DOHH2 (cell line): ENCODE data around the gene THRB.

Source experiments
- H3F3A ChIP-seq: fragments of 200-600 bp; sonication (generic), shearing (Covaris generic); 2 replicates; pipeline ENCODE4 v1.6.0; 2016; ENCODE audit warnings: antibody characterized with exemption, mild to moderate bottlenecking; ENCODE audit not compliant: control insufficient read depth, insufficient read depth
- H3K27ac ChIP-seq: fragments of 200-600 bp; sonication (generic); 2 replicates; pipeline ENCODE4 v1.5.1; 2014; ENCODE audit warnings: low read depth, mild to moderate bottlenecking, low read length, moderate library complexity
- H3K27me3 ChIP-seq: fragments of 200-600 bp; sonication (generic); 2 replicates; pipeline ENCODE4 v1.6.1; 2014; ENCODE audit warnings: mild to moderate bottlenecking, low read length, mixed read lengths; ENCODE audit not compliant: control insufficient read depth
- H3K36me3 ChIP-seq: fragments of 200-600 bp; sonication (generic); 2 replicates; pipeline ENCODE4 v1.6.1; 2014; ENCODE audit warnings: mild to moderate bottlenecking, low read length, moderate library complexity, mixed read lengths; ENCODE audit not compliant: control insufficient read depth
- H3K4me1 ChIP-seq: fragments of 200-600 bp; sonication (generic); 2 replicates; pipeline ENCODE4 v1.6.1; 2014; ENCODE audit warnings: mild to moderate bottlenecking, low read length, mixed read lengths; ENCODE audit not compliant: control insufficient read depth
- H3K4me2 ChIP-seq: fragments of 200-600 bp; sonication (generic); 2 replicates; pipeline ENCODE4 v1.6.0; 2014; ENCODE audit warnings: mild to moderate bottlenecking, low read length, moderate library complexity
- H3K4me3 ChIP-seq: fragments of 200-600 bp; sonication (generic); 2 replicates; pipeline ENCODE4 v1.5.1; 2014; ENCODE audit warnings: mild to moderate bottlenecking, low read length, mixed read lengths
- H3K79me2 ChIP-seq: fragments of 200-600 bp; sonication (generic); 2 replicates; pipeline ENCODE4 v1.6.1; 2014; ENCODE audit warnings: mild to moderate bottlenecking, low read length, mixed read lengths; ENCODE audit not compliant: control insufficient read depth
- H3K9me2 ChIP-seq: fragments of 200-600 bp; sonication (generic); replicated peaks from 2 replicates; pipeline ENCODE4 v1.6.1; 2014; ENCODE audit warnings: mild to moderate bottlenecking, low read length, mixed read lengths; ENCODE audit not compliant: control insufficient read depth
- H3K9me3 ChIP-seq: fragments of 200-600 bp; sonication (generic); 2 replicates; pipeline ENCODE4 v1.6.1; 2014; ENCODE audit warnings: antibody characterized with exemption, low read length, mixed read lengths; ENCODE audit not compliant: control insufficient read depth, insufficient read depth
- H4K20me1 ChIP-seq: fragments of 200-600 bp; sonication (generic); 2 replicates; pipeline ENCODE4 v1.6.0; 2014; ENCODE audit warnings: low read depth, mild to moderate bottlenecking, antibody characterized with exemption, low read length, moderate library complexity; ENCODE audit not compliant: control insufficient read depth, insufficient read depth
- CTCF ChIP-seq: fragments of 200-600 bp; sonication (generic); IDR thresholded peaks from one replicate; pipeline ENCODE4 v1.5.1; 2014; ENCODE audit warnings: antibody characterized with exemption, mild to moderate bottlenecking, low read depth, low read length; ENCODE audit not compliant: poor library complexity, severe bottlenecking
- EZH2phosphoT487 ChIP-seq: fragments of 200-600 bp; sonication (generic); IDR thresholded peaks from 2 replicates; pipeline ENCODE4 v1.6.1; 2017; ENCODE audit warnings: borderline replicate concordance, mild to moderate bottlenecking, antibody characterized with exemption, low read length, moderate library complexity, mixed read lengths

The THRB gene

GRCh38 chr3:24261521-24261920 lies 233.1 kb downstream of the THRB start:
- Histone ChIP-seq H3K36me3 (no peaks in the 10 kb centered on the region), H3K9me2 (no peaks in the 10 kb centered on the region), H4K20me1 (no peaks in the 10 kb centered on the region), H3K27me3 (no peaks in the 10 kb centered on the region), H3F3A (no peaks in the 10 kb centered on the region), H3K4me3 (no peak overlapping the region), H3K4me2 (no peak overlapping the region), H3K27ac (no peak overlapping the region), H3K79me2 (no peaks in the 10 kb centered on the region), H3K4me1 (no peaks in the 10 kb centered on the region), H3K9me3 (no peaks in the 10 kb centered on the region)
- no peak for TF ChIP-seq EZH2phosphoT487

GRCh38 chr3:24259901-24260512 lies 234.6 kb downstream of the THRB start:
- H3F3A ChIP-seq: no peaks in the 10 kb centered on the region
- no peaks in the 10 kb centered on the region for H3K9me3 ChIP-seq
- no peaks in the 10 kb centered on the region for H3K79me2 ChIP-seq
- H3K36me3 ChIP-seq: no peaks in the 10 kb centered on the region
- no peaks in the 10 kb centered on the region for H3K4me1 ChIP-seq
- H3K9me2 ChIP-seq: no peaks in the 10 kb centered on the region
- H3K27me3 ChIP-seq: no peaks in the 10 kb centered on the region
- TF ChIP-seq EZH2phosphoT487 (no peak), CTCF (no peak)
- no peak overlapping the region for H3K27ac ChIP-seq
- H3K4me3 ChIP-seq: no peak overlapping the region
- no peaks in the 10 kb centered on the region for H4K20me1 ChIP-seq
- no peak overlapping the region for H3K4me2 ChIP-seq

- H3K4me1 ChIP-seq: no peaks in the 10 kb centered on the region
- H4K20me1 ChIP-seq: no peaks in the 10 kb centered on the region
- H3K4me2 ChIP-seq: no peak overlapping the region
- H3K36me3 ChIP-seq: no peaks in the 10 kb centered on the region
- TF ChIP-seq EZH2phosphoT487 (no peak), CTCF (no peak)
- H3K27ac ChIP-seq: no peak overlapping the region
- no peaks in the 10 kb centered on the region for H3F3A ChIP-seq
- no peaks in the 10 kb centered on the region for H3K9me2 ChIP-seq
- H3K9me3 ChIP-seq: no peaks in the 10 kb centered on the region
- no peak overlapping the region for H3K4me3 ChIP-seq
- H3K79me2 ChIP-seq: no peaks in the 10 kb centered on the region
- no peaks in the 10 kb centered on the region for H3K27me3 ChIP-seq
These were observed 235.7 kb downstream of the THRB start for GRCh38 chr3:24258727-24259600.

GRCh38 chr3:24258260-24258659 lies 236.4 kb downstream of the THRB start:
- Histone ChIP-seq H3K4me2 (no peak overlapping the region), H3K36me3 (no peaks in the 10 kb centered on the region), H3K79me2 (no peaks in the 10 kb centered on the region), H3K4me1 (no peaks in the 10 kb centered on the region), H3F3A (no peaks in the 10 kb centered on the region), H3K9me3 (no peaks in the 10 kb centered on the region), H3K9me2 (no peaks in the 10 kb centered on the region), H4K20me1 (no peaks in the 10 kb centered on the region), H3K27ac (no peak overlapping the region), H3K27me3 (no peaks in the 10 kb centered on the region), H3K4me3 (no peak overlapping the region)
- no peak for TF ChIP-seq EZH2phosphoT487
- no peak for TF ChIP-seq CTCF
